SK-N-SH (cell line): ENCODE data around the gene SOBP. TPM values are rescaled to one million over a fixed set of nuclear protein-coding genes. Genes with fewer than 3 reads are reported as not detected.

Experiments used
- CTCF ChIA-PET: fragments of 300-600, 350-600 bp; formaldehyde crosslinking; extraction: SDS; loops from one replicate; lab custom pipeline; 2021; lab: Yijun Ruan, JAX
- POLR2A ChIA-PET: fragments of 350-600 bp; sonication (Branson Sonifier 250); formaldehyde crosslinking; extraction: SDS; loops from one replicate; lab custom pipeline; 2020; ENCODE audit warnings: antibody characterized with exemption, inconsistent platforms; lab: Yijun Ruan, JAX
- DNase-seq: peaks from one replicate; pipeline ENCODE4 v3.0.0; 2012
- H2AFZ ChIP-seq: fragments of 200-600 bp; sonication (generic); 2 replicates; pipeline ENCODE4 v1.8.1; 2016; ENCODE audit warnings: antibody characterized with exemption, mild to moderate bottlenecking, low read depth
- H3F3A ChIP-seq: fragments of 200-600 bp; sonication (generic); replicated peaks from 2 replicates; pipeline ENCODE3; 2016; ENCODE audit warnings: antibody characterized with exemption, mild to moderate bottlenecking; ENCODE audit not compliant: insufficient read depth
- H3K27ac ChIP-seq, 2 experiments: fragments of 200-500 bp in 1 of 2; fragments of 200-600 bp in 1 of 2; sonication (Bioruptor generic) in 1 of 2; sonication (generic), shearing (Covaris generic) in 1 of 2; 2 replicates each; pipeline versions ENCODE4 v1.5.1 to v1.6.1; 2014 to 2016; ENCODE audit warnings: low read depth in 2 of 2, inconsistent platforms in 1 of 2, low read length in 1 of 2, mild to moderate bottlenecking in 1 of 2, mixed read lengths in 1 of 2
- H3K27me3 ChIP-seq: fragments of 200-600 bp; sonication (generic), shearing (Covaris generic); 2 replicates; pipeline ENCODE4 v1.6.1; 2016; ENCODE audit warnings: mixed run types; ENCODE audit not compliant: insufficient read depth
- H3K36me3 ChIP-seq, 2 experiments: fragments of 200-500 bp in 1 of 2; fragments of 200-600 bp in 1 of 2; sonication (Bioruptor generic) in 1 of 2; sonication (generic) in 1 of 2; replicated peaks in 1 of 2; 2 replicates each; pipeline versions ENCODE3 to v1.5.1; 2014 to 2016; ENCODE audit warnings: low read length in 1 of 2, mild to moderate bottlenecking in 1 of 2; ENCODE audit not compliant: insufficient read depth in 2 of 2, control insufficient read depth in 1 of 2
- H3K4me1 ChIP-seq, 2 experiments: fragments of 200-500 bp in 1 of 2; fragments of 200-600 bp in 1 of 2; sonication (Bioruptor generic) in 1 of 2; sonication (generic), shearing (Covaris generic) in 1 of 2; 2 replicates each; pipeline versions ENCODE4 v1.5.1 to v1.6.1; 2014 to 2016; ENCODE audit warnings: low read depth in 1 of 2, low read length in 1 of 2, mixed run types in 1 of 2; ENCODE audit not compliant: insufficient read depth in 2 of 2, control insufficient read depth in 1 of 2
- H3K4me2 ChIP-seq: fragments of 200-600 bp; sonication (generic), shearing (Covaris generic); 2 replicates; pipeline ENCODE4 v1.6.1; 2017; ENCODE audit warnings: mixed run types
- H3K4me3 ChIP-seq, 2 experiments: fragments of 200-500 bp in 1 of 2; fragments of 200-600 bp in 1 of 2; sonication (Bioruptor generic) in 1 of 2; sonication (generic), shearing (Covaris generic) in 1 of 2; 2 replicates each; pipeline versions ENCODE4 v1.5.1 to v1.8.1; 2014 to 2016; ENCODE audit warnings: low read depth in 2 of 2, inconsistent platforms in 1 of 2, low read length in 1 of 2, mild to moderate bottlenecking in 1 of 2, mixed read lengths in 1 of 2, moderate library complexity in 1 of 2
- H3K79me2 ChIP-seq: fragments of 200-600 bp; sonication (generic); 2 replicates; pipeline ENCODE4 v1.8.1; 2017; ENCODE audit warnings: mild to moderate bottlenecking; ENCODE audit not compliant: insufficient read depth
- H3K9ac ChIP-seq: fragments of 200-600 bp; sonication (generic); 2 replicates; pipeline ENCODE4 v1.6.1; 2017; ENCODE audit warnings: mixed run types
- H3K9me2 ChIP-seq: fragments of 200-600 bp; sonication (generic); 2 replicates; pipeline ENCODE4 v1.6.1; 2017; ENCODE audit warnings: mixed run types
- H3K9me3 ChIP-seq: fragments of 200-600 bp; sonication (generic); 2 replicates; pipeline ENCODE4 v1.6.1; 2017; ENCODE audit warnings: mixed run types, mild to moderate bottlenecking, moderate library complexity
- H4K20me1 ChIP-seq: fragments of 200-600 bp; sonication (generic); 2 replicates; pipeline ENCODE4 v1.6.1; 2017; ENCODE audit warnings: mild to moderate bottlenecking, mixed run types; ENCODE audit not compliant: insufficient read depth
- FOSL2 ChIP-seq: IDR thresholded peaks from 2 replicates; pipeline ENCODE4 v1.4.0; 2012; ENCODE audit warnings: low read depth, mild to moderate bottlenecking, moderate library complexity, borderline replicate concordance
- FOXJ3 ChIP-seq: sonication (generic); formaldehyde crosslinking; IDR thresholded peaks from 2 replicates; pipeline ENCODE4 v1.5.1; 2020; ENCODE audit warnings: mild to moderate bottlenecking, missing genetic modification reagents
- GATA2 ChIP-seq: sonication (generic); formaldehyde crosslinking; IDR thresholded peaks from 2 replicates; pipeline ENCODE4 v1.5.0; 2020; ENCODE audit warnings: mild to moderate bottlenecking, missing genetic modification reagents
- JUND ChIP-seq: IDR thresholded peaks from 2 replicates; pipeline ENCODE4 v1.4.0; 2012
- MAX ChIP-seq: IDR thresholded peaks from 2 replicates; pipeline ENCODE4 v1.4.0; 2012; ENCODE audit warnings: low read depth
- MEF2A ChIP-seq: IDR thresholded peaks from 2 replicates; pipeline ENCODE4 v1.4.0; 2012; ENCODE audit warnings: low read depth, borderline replicate concordance
- NRF1 ChIP-seq: IDR thresholded peaks from 2 replicates; pipeline ENCODE4 v1.6.1; 2012; ENCODE audit warnings: low read depth, mild to moderate bottlenecking, low read length
- RAD21 ChIP-seq: IDR thresholded peaks from 2 replicates; pipeline ENCODE4 v1.6.1; 2012; ENCODE audit warnings: mild to moderate bottlenecking, low read length
- RCOR1 ChIP-seq: fragments of 150-350 bp; IDR thresholded peaks from 2 replicates; pipeline ENCODE4 v1.6.1; 2017; ENCODE audit warnings: antibody characterized with exemption, low read length
- RFX5 ChIP-seq: IDR thresholded peaks from 2 replicates; pipeline ENCODE4 v1.6.1; 2012; ENCODE audit warnings: mild to moderate bottlenecking, improper control_type of control experiment, low read length
- TCF12 ChIP-seq: IDR thresholded peaks from 2 replicates; pipeline ENCODE4 v1.4.0; 2012
- TEAD4 ChIP-seq: IDR thresholded peaks from 2 replicates; pipeline ENCODE4 v1.4.0; 2012; ENCODE audit warnings: mild to moderate bottlenecking, borderline replicate concordance; ENCODE audit not compliant: insufficient read depth
- USF1 ChIP-seq: IDR thresholded peaks from 2 replicates; pipeline ENCODE4 v1.4.0; 2012; ENCODE audit warnings: low read depth, borderline replicate concordance
- ZBTB33 ChIP-seq: IDR thresholded peaks from 2 replicates; pipeline ENCODE4 v1.4.0; 2012; ENCODE audit warnings: low read depth, borderline replicate concordance
- WGBS: methylation state at CpG from one replicate; pipeline ENCODE4 v1.1.6; 2017; ENCODE audit warnings: low lambda C conversion rate; 5-methylcytosine and 5-hydroxymethylcytosine counted together
- polyA plus RNA-seq, 3 experiments: library from polyadenylated mRNA; depleted of rRNA; stranded (reverse); fragments of >200 nt; gene quantifications; 2 replicates each; pipeline ENCODE4 v1.2.3, GENCODE V29; 2012
- TF ChIP-seq, protein P1 (sequence below): IDR thresholded peaks from 2 replicates; pipeline ENCODE4; 2012

SOBP gene
- polyA plus RNA-seq, 1 of the 3 experiments (the other 2 are of a cell fraction): 0.61 TPM

GRCh38 chr6:107460083-107460631, 29.8 kb upstream of the SOBP start:
- Histone ChIP-seq H3K27ac (peak overlapping the region in 1 of 2 experiments; percentile 87; a peak in 2 of 4 replicates), H3K9ac (peak overlapping the region; percentile 76; the same call in 1 of the 2 replicates)
- POLR2A ChIA-PET: interaction anchor here (0.8 to 2.3 kb wide), 12 partner anchors 8 to 432 kb away, joined by 3 to 21 read pairs (median 4); partner anchors contain the start of gene MTRES1

DNA sequence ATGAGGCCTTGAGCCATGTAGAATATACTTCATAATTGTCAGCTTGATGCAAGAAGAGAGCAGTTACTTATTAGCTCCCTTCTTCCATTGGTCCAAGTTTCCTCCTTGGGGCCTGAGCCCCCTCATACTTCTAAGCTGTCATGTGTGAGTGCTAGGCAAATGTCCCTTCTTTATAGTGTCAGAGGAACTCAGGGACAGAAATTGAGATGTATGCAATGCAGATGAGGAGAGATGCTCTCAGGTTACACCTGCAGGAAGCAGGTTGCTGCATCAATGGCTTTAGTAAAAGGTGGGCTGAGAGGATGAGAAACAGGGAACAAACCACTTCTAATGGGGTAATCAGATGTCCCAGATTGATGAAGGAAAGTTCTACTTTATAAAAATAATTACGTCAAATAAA, 23.9 kb upstream of the SOBP start:
- 82% methylated on average over 1 of the region's 1 CpG for WGBS

More at GRCh38 chr6:107460083-107460631, 29.8 kb upstream of the SOBP start:
- Histone ChIP-seq H3K4me3 (peak overlapping the region; percentile 97 to 98), H4K20me1 (no peaks in the 10 kb centered on the region), H3K36me3 (no peaks in the 10 kb centered on the region), H3K4me2 (peak overlapping the region; percentile 83), H3K9me3 (no peaks in the 10 kb centered on the region), H3K79me2 (peaks cover 25% of the 10 kb centered on the region), H3K27me3 (no peaks in the 10 kb centered on the region), H3F3A (peaks cover 5% of the 10 kb centered on the region), H3K4me1 (peaks cover 5 to 8% of the 10 kb centered on the region in 2 experiments; a peak in 3 of 4 replicates), H2AFZ (peak overlapping the region; percentile 97), H3K9me2 (no peaks in the 10 kb centered on the region)
- WGBS: 68% methylated on average over 16 of the region's 22 CpGs
- TF ChIP-seq GATA2: peak; percentile 11; the same call in 1 of the 2 replicates
- TF ChIP-seq MEF2A: no peak
- CTCF ChIA-PET: interaction anchor here (0.6 to 3.3 kb wide), 14 partner anchors 9 to 211 kb away, joined by 3 to 35 read pairs (median 4); partner anchors contain the start of gene SOBP
- no peak for DNase-seq

More for the DNA sequence above, 23.9 kb upstream of the SOBP start:
- POLR2A ChIA-PET: no interaction called here
- H2AFZ ChIP-seq: no peak overlapping the region
- no peaks in the 10 kb centered on the region for H3K27me3 ChIP-seq
- no peak for DNase-seq
- TF ChIP-seq FOSL2 (no peak), USF1 (no peak), ZBTB33 (no peak), TCF12 (no peak), RCOR1 (no peak), NRF1 (no peak), JUND (no peak), MAX (no peak), RAD21 (no peak), RFX5 (no peak), FOXJ3 (CRISPR knock-in tag) (no peak), TEAD4 (no peak)
- TF ChIP-seq, protein P1, sequence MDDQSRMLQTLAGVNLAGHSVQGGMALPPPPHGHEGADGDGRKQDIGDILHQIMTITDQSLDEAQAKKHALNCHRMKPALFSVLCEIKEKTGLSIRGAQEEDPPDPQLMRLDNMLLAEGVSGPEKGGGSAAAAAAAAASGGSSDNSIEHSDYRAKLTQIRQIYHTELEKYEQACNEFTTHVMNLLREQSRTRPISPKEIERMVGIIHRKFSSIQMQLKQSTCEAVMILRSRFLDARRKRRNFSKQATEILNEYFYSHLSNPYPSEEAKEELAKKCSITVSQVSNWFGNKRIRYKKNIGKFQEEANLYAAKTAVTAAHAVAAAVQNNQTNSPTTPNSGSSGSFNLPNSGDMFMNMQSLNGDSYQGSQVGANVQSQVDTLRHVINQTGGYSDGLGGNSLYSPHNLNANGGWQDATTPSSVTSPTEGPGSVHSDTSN: no peak
- H3K4me2 ChIP-seq: no peak overlapping the region
- no peaks in the 10 kb centered on the region for H3F3A ChIP-seq
- H3K79me2 ChIP-seq: no peaks in the 10 kb centered on the region
- no peaks in the 10 kb centered on the region for H3K4me1 ChIP-seq
- no peak overlapping the region for H3K4me3 ChIP-seq
- H3K36me3 ChIP-seq: no peaks in the 10 kb centered on the region
- H4K20me1 ChIP-seq: no peaks in the 10 kb centered on the region
- no peaks in the 10 kb centered on the region for H3K9me2 ChIP-seq
- H3K9ac ChIP-seq: no peak overlapping the region
- CTCF ChIA-PET: no interaction called here
- H3K9me3 ChIP-seq: no peaks in the 10 kb centered on the region
- no peak overlapping the region for H3K27ac ChIP-seq
